GM23248 (cell line): Measurements from ENCODE around the gene TMTC4. TPM values are rescaled to one million over a fixed set of nuclear protein-coding genes. Genes with fewer than 3 reads are reported as not detected.

Experiments
- DNase-seq: peaks from one replicate; pipeline ENCODE4 v3.0.0-alpha.2; 2015
- H2AFZ ChIP-seq: fragments of 200-600 bp; sonication (generic); 2 replicates; pipeline ENCODE4 v1.6.1; 2016; ENCODE audit warnings: antibody characterized with exemption
- H3F3A ChIP-seq: fragments of 200-600 bp; sonication (generic); 2 replicates; pipeline ENCODE4 v1.6.1; 2016; ENCODE audit warnings: mild to moderate bottlenecking, antibody characterized with exemption, mixed run types; ENCODE audit not compliant: insufficient read depth
- H3K27ac ChIP-seq: fragments of 200-600 bp; sonication (generic); 2 replicates; pipeline ENCODE4 v1.5.1; 2016; ENCODE audit warnings: mild to moderate bottlenecking
- H3K27me3 ChIP-seq: fragments of 200-600 bp; sonication (generic); replicated peaks from 2 replicates; pipeline ENCODE4 v1.6.1; 2016; ENCODE audit warnings: mild to moderate bottlenecking; ENCODE audit not compliant: insufficient read depth
- H3K36me3 ChIP-seq: fragments of 200-600 bp; sonication (generic); 2 replicates; pipeline ENCODE4 v1.6.1; 2016; ENCODE audit warnings: low read depth, mild to moderate bottlenecking
- H3K4me1 ChIP-seq: fragments of 200-600 bp; sonication (generic); 2 replicates; pipeline ENCODE4 v1.6.1; 2016; ENCODE audit warnings: mild to moderate bottlenecking; ENCODE audit not compliant: insufficient read depth
- H3K4me2 ChIP-seq: fragments of 200-600 bp; sonication (generic); one replicate; pipeline ENCODE4 v1.6.1; 2016; ENCODE audit warnings: mild to moderate bottlenecking; ENCODE audit not compliant: unreplicated experiment
- H3K4me3 ChIP-seq: fragments of 200-600 bp; sonication (generic); 2 replicates; pipeline ENCODE4 v1.5.1; 2016; ENCODE audit warnings: mild to moderate bottlenecking
- H3K79me2 ChIP-seq: fragments of 200-600 bp; sonication (generic); 2 replicates; pipeline ENCODE4 v1.6.1; 2016; ENCODE audit warnings: mild to moderate bottlenecking; ENCODE audit not compliant: insufficient read depth
- H3K9ac ChIP-seq: fragments of 200-600 bp; sonication (generic); 2 replicates; pipeline ENCODE4 v1.6.1; 2016; ENCODE audit warnings: mild to moderate bottlenecking
- H3K9me2 ChIP-seq: fragments of 200-600 bp; sonication (generic); 2 replicates; pipeline ENCODE4 v1.6.1; 2016; ENCODE audit warnings: mixed run types, mild to moderate bottlenecking, moderate library complexity; ENCODE audit not compliant: insufficient read depth
- H3K9me3 ChIP-seq: fragments of 200-600 bp; sonication (generic); one replicate; pipeline ENCODE4 v1.6.1; 2017; ENCODE audit warnings: low read depth
- H4K20me1 ChIP-seq: fragments of 200-600 bp; sonication (generic); 2 replicates; pipeline ENCODE4 v1.6.0; 2016; ENCODE audit not compliant: insufficient read depth
- EZH2 ChIP-seq: fragments of 200-600 bp; sonication (generic); IDR thresholded peaks from 2 replicates; pipeline ENCODE4 v1.6.1; 2018; ENCODE audit warnings: antibody characterized with exemption, mild to moderate bottlenecking; ENCODE audit not compliant: insufficient read depth, poor library complexity, severe bottlenecking
- EZH2phosphoT487 ChIP-seq: fragments of 200-600 bp; sonication (generic); IDR thresholded peaks from 2 replicates; pipeline ENCODE4 v1.6.1; 2018; ENCODE audit warnings: antibody characterized with exemption, moderate library complexity, mild to moderate bottlenecking, low read depth; ENCODE audit not compliant: insufficient read depth
- WGBS, 2 experiments: methylation state at CpG; one replicate each; pipeline ENCODE4 v1.1.6; 2015 to 2017; ENCODE audit warnings: low lambda C conversion rate in 2 of 2, low coverage in 1 of 2; ENCODE audit errors: missing lambda C conversion rate in 2 of 2; 5-methylcytosine and 5-hydroxymethylcytosine counted together
- in situ Hi-C: fragments of 300-500 bp; cut with MboI; formaldehyde crosslinking; loops from 2 replicates; pipeline ENCODE4 v1.15.0; 2020
- polyA plus RNA-seq: library from polyadenylated mRNA; unstranded; fragments of >200 nt; fragmentation: Nextera tagmentation; extraction: Ambion mirVana; gene quantifications from 2 replicates; pipeline ENCODE4 v1.2.1, GENCODE V29; 2016
- total RNA-seq: library from RNA; depleted of rRNA; stranded (reverse); fragments of >200 nt; shearing (Covaris generic); gene quantifications from 2 replicates; pipeline ENCODE4 v1.2.3, GENCODE V29; 2014; rRNA removed

Gene TMTC4
- total and polyA plus RNA-seq, 2 experiments from 2014 or later: 1.9 to 3.8 TPM

DNA sequence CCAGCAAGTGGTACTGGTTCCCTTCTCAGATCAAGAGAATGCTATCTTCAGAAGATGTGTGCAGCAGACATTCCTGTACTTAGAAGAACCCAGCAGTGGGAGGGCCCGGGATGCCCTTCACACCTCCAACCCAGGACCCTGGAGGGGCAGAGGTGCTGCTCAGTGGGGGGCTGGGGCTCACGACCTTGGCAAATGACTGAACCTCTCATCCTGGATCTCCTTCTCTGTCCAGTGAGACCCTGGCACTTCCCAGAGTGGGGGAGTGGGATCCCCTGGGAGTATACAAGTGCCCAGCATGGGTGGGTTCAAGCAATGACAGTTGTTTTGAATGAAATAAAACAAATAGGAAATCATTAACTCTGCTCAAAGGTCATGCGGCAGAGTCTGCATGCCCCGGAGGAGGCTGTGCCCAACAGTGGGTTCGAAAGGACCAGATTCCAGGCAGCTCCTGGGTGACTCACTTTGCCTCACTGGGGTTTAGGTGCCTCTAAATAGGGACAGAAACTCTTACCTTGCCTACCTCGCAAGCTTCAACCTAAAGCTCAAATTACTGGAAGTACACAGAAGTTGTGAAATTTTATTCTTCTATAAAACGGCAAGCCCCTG lies 112.9 kb downstream of the TMTC4 start:
- no peaks in the 10 kb centered on the region; the same call in 1 of the 2 replicates for H3K27me3 ChIP-seq
- H3K4me1 ChIP-seq: no peaks in the 10 kb centered on the region
- no peaks in the 10 kb centered on the region for H3K36me3 ChIP-seq
- H3K9me2 ChIP-seq: no peaks in the 10 kb centered on the region
- TF ChIP-seq EZH2: no peak
- TF ChIP-seq EZH2phosphoT487: no peak
- H3K9me3 ChIP-seq: no peaks in the 10 kb centered on the region
- in situ Hi-C loops: no loop called here
- no peak for DNase-seq
- H3K4me3 ChIP-seq: no peak overlapping the region
- H4K20me1 ChIP-seq: no peaks in the 10 kb centered on the region
- no peak overlapping the region for H2AFZ ChIP-seq
- 64 to 66% methylated on average over 7 of the region's 7 CpGs for WGBS, 2 experiments
- H3K9ac ChIP-seq: no peak overlapping the region
- H3K4me2 ChIP-seq: no peak overlapping the region
- no peak overlapping the region for H3K27ac ChIP-seq
- no peaks in the 10 kb centered on the region for H3K79me2 ChIP-seq
- no peaks in the 10 kb centered on the region for H3F3A ChIP-seq

DNA sequence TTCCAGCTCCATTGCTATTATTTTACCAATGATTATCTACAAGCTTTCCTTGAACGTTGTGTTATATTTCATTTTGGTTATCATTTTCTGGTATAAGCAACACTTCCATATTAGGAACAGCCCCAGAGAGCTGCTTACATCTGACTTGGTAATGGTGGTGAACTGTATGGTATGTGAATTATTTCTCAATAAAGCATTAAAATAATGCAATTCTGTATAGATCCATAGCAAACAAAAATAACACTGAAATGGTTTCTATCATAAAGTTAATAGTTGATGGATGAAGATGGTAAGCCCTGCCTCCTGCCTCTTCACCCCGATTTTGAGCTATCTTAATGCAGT lies 113.5 kb downstream of the TMTC4 start:
- 46 to 54% methylated on average over 2 of the region's 2 CpGs for WGBS, 2 experiments
- in situ Hi-C loops: no loop called here
- H3K9me2 ChIP-seq: no peaks in the 10 kb centered on the region
- no peak overlapping the region for H3K4me3 ChIP-seq
- no peak for TF ChIP-seq EZH2
- H3K9ac ChIP-seq: no peak overlapping the region
- H4K20me1 ChIP-seq: no peaks in the 10 kb centered on the region
- H3F3A ChIP-seq: no peaks in the 10 kb centered on the region
- H2AFZ ChIP-seq: no peak overlapping the region
- no peaks in the 10 kb centered on the region for H3K79me2 ChIP-seq
- H3K36me3 ChIP-seq: no peaks in the 10 kb centered on the region
- DNase-seq: no peak
- H3K27me3 ChIP-seq: no peaks in the 10 kb centered on the region; the same call in 1 of the 2 replicates
- no peaks in the 10 kb centered on the region for H3K9me3 ChIP-seq
- H3K4me1 ChIP-seq: no peaks in the 10 kb centered on the region
- no peak overlapping the region for H3K4me2 ChIP-seq
- H3K27ac ChIP-seq: no peak overlapping the region

DNA sequence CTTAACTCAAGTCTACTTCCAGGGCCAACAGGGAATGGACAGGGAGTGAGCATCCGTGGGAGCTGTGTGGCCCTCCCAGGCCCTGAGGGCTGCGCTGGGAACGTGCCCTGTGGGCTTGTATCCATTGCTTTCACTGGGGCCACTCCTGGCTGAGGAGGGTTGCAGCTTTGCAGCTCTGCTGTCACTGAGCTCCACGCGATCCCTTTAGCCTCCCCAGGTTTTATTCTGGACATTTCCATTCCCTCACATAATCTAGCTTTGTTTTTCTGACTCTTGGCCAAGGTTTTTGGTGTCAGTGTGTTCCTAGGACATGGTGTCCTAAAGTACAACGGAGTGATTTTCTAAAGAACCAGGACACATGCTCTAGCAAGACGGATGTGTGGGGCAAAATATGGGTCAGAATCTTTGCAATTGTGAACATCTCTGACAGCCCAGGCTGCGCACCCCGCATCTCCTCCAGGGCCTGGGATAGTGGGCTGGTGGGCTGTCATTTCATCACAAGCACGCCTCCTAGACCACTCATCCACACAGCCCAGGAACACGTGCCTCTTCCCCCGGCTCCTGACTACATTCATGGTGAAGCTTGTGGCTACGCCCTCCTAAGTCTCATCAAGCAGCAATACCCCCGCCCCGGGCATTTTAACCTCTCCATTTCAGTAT lies 114.0 kb downstream of the TMTC4 start:
- H3K9ac ChIP-seq: no peak overlapping the region
- DNase-seq: no peak
- H4K20me1 ChIP-seq: no peaks in the 10 kb centered on the region
- no peak overlapping the region for H3K4me2 ChIP-seq
- H3K27me3 ChIP-seq: no peaks in the 10 kb centered on the region; the same call in 1 of the 2 replicates
- H3K27ac ChIP-seq: no peak overlapping the region
- no peak overlapping the region for H2AFZ ChIP-seq
- H3K9me3 ChIP-seq: no peaks in the 10 kb centered on the region
- in situ Hi-C loops: no loop called here
- H3K9me2 ChIP-seq: no peaks in the 10 kb centered on the region
- no peak overlapping the region for H3K4me3 ChIP-seq
- no peaks in the 10 kb centered on the region for H3F3A ChIP-seq
- TF ChIP-seq EZH2 (no peak), EZH2phosphoT487 (no peak)
- no peaks in the 10 kb centered on the region for H3K4me1 ChIP-seq
- H3K36me3 ChIP-seq: no peaks in the 10 kb centered on the region
- WGBS, 2 experiments: 57% methylated on average over 15 of the region's 15 CpGs
- H3K79me2 ChIP-seq: no peaks in the 10 kb centered on the region

DNA sequence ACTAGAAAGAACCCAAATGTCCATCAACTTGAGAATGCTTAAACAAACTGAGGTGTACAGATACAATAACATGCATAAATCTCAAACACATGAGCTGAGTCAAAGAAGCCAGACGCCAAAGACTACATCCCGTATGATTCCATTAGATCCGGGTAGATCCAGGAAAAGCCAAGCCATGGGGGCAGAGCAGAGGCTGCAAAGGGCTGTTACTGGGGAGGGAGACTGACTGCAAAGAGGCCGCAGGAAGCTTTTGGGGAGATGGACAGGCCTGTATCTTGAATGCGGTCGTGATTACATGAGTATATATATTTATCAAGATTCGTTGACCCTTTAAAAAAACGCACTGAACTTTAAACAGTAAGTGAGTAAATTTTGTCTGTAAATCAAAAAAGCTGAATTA lies 114.7 kb downstream of the TMTC4 start:
- H3K9me3 ChIP-seq: no peaks in the 10 kb centered on the region
- H3K4me1 ChIP-seq: no peaks in the 10 kb centered on the region
- 89 to 91% methylated on average over 8 of the region's 8 CpGs for WGBS, 2 experiments
- in situ Hi-C loops: no loop called here
- no peak overlapping the region for H2AFZ ChIP-seq
- no peak overlapping the region for H3K9ac ChIP-seq
- H3K36me3 ChIP-seq: no peaks in the 10 kb centered on the region
- no peak for DNase-seq
- H3K79me2 ChIP-seq: no peaks in the 10 kb centered on the region
- no peak for TF ChIP-seq EZH2
- TF ChIP-seq EZH2phosphoT487: no peak
- H3K4me3 ChIP-seq: no peak overlapping the region
- no peaks in the 10 kb centered on the region for H3K9me2 ChIP-seq
- no peaks in the 10 kb centered on the region for H3F3A ChIP-seq
- no peak overlapping the region for H3K4me2 ChIP-seq
- H4K20me1 ChIP-seq: no peaks in the 10 kb centered on the region
- H3K27ac ChIP-seq: no peak overlapping the region
- H3K27me3 ChIP-seq: no peaks in the 10 kb centered on the region; the same call in 1 of the 2 replicates

Other genes starting within 250 kb of the TMTC4 start
- 1.6 and 2.8 TPM in 2 replicates for gene GGACT, start 86.0 kb downstream of the TMTC4 start, total RNA-seq
- gene GGACT, start 86.0 kb downstream of the TMTC4 start, polyA plus RNA-seq: 5.7 and 8.5 TPM in 2 replicates